Small intestine (tissue), 16 donors: Measurements from ENCODE around the gene SLIT1. TPM values are rescaled to one million over a fixed set of nuclear protein-coding genes. Genes with fewer than 3 reads are reported as not detected.

Experiments used
- DNase-seq, 2 donors: peaks; one replicate each; pipeline versions ENCODE4 v3.0.0 to v3.0.0-alpha.2; 2013
- FAIRE-seq: peaks from 2 replicates; lab custom pipeline; 2012; peaks lifted over from hg19 to GRCh38; lab: Jason Lieb, UNC
- H3K27ac ChIP-seq, 3 donors: one replicate each; pipeline ENCODE4 v1.5.1; 2013; ENCODE audit warnings: low read length in 2 of 3, mild to moderate bottlenecking in 2 of 3, control low read depth in 1 of 3, inconsistent platforms in 1 of 3, low read depth in 1 of 3, moderate library complexity in 1 of 3
- H3K27me3 ChIP-seq, 3 donors: one replicate each; pipeline ENCODE4 v1.6.1; 2013; ENCODE audit warnings: low read length in 3 of 3, inconsistent platforms in 1 of 3; ENCODE audit not compliant: control insufficient read depth in 3 of 3, insufficient read depth in 3 of 3
- H3K36me3 ChIP-seq, 3 donors: one replicate each; pipeline ENCODE4 v1.6.1; 2013; ENCODE audit warnings: low read length in 3 of 3, inconsistent platforms in 1 of 3, low read depth in 1 of 3, mild to moderate bottlenecking in 1 of 3, moderate library complexity in 1 of 3; ENCODE audit not compliant: control insufficient read depth in 3 of 3, insufficient read depth in 2 of 3
- H3K4me1 ChIP-seq, 3 donors: one replicate each; pipeline ENCODE4 v1.6.1; 2013; ENCODE audit warnings: low read length in 2 of 3, inconsistent platforms in 1 of 3, low read depth in 1 of 3, mild to moderate bottlenecking in 1 of 3, moderate library complexity in 1 of 3; ENCODE audit not compliant: control insufficient read depth in 3 of 3, insufficient read depth in 2 of 3
- H3K4me3 ChIP-seq, 3 donors: one replicate each; pipeline ENCODE4 v1.5.1; 2013; ENCODE audit warnings: low read length in 3 of 3, control low read depth in 1 of 3, inconsistent platforms in 1 of 3, low read depth in 1 of 3, mild to moderate bottlenecking in 1 of 3, moderate library complexity in 1 of 3
- H3K9me3 ChIP-seq, 2 donors: one replicate each; pipeline ENCODE4 v1.6.1; 2013; ENCODE audit warnings: low read depth in 1 of 2, low read length in 1 of 2; ENCODE audit not compliant: control insufficient read depth in 2 of 2, insufficient read depth in 1 of 2
- WGBS, 3 donors: extraction: QIAGEN DNeasy Blood & Tissue Kit; methylation state at CpG; one replicate each; pipeline ENCODE4 v1.1.7; 2013; 5-methylcytosine and 5-hydroxymethylcytosine counted together
- long read RNA-seq, 10 donors: transcript quantifications; one replicate each; lab custom pipeline, GENCODE V29; 2026
- polyA plus RNA-seq, 4 donors: library from polyadenylated mRNA; stranded (reverse) in 3 of 4; unstranded in 1 of 4; fragments of 200-250 nt in 3 of 4; fragments of 120-200 nt in 1 of 4; gene quantifications; one replicate each; pipeline versions ENCODE4 v1.2.1 to v1.2.3, GENCODE V29; 2013
- donor health status: healthy with polysubstance abuse.
- donor health status: control.
- donor health status: control.
- donor health status: Bipolar disorder and iron deficiency.
- donor health status: healthy.

Gene SLIT1
- under 1 TPM in 3 of 4 donors, not detected in 1; under 0.01 to 0.40 (median 0.12) TPM for polyA plus RNA-seq
- long read RNA-seq, donor 1: 0 reads
- long read RNA-seq, donor 2: 0 reads
- long read RNA-seq, donor 3: 0 reads
- long read RNA-seq, donor 4: 0 reads
- long read RNA-seq, donor 5: 0 reads
- long read RNA-seq, donor 6: 0 reads
- long read RNA-seq, donor 7: 0 reads
- long read RNA-seq, donor 8: 0 reads
- long read RNA-seq, donor 9: 0 reads
- long read RNA-seq, donor 10, full-length matches to known transcripts: 1 of 1 reads
- long read RNA-seq, donor 10, partial matches to known transcripts: 0 of 1 reads
- long read RNA-seq, donor 10, other reads (novel, unspliced or antisense): 0 of 1 reads

GRCh38 chr10:97185326-97186058 is at the start of gene SLIT1:
Gene SLIT1, minus strand, starts transcription at chr10:97185959. Its CDS starts 285 bp downstream, at chr10:97185674.
- no peak for FAIRE-seq
- DNase-seq: peak in 1 of 2 donors; percentile 39
- Histone ChIP-seq H3K36me3 (no peaks in the 10 kb centered on the region), H3K9me3 (no peaks in the 10 kb centered on the region), H3K27ac (no peak within 1 kb of the TSS), H3K4me3 (peak within 1 kb of the TSS in 1 of 3 donors; percentile 19), H3K4me1 (peaks cover 0 to 6% (median 0%) of the 10 kb centered on the region in 3 donors), H3K27me3 (peaks cover 8 to 48% (median 31%) of the 10 kb centered on the region in 3 donors)
- 1% methylated on average over 40 to 74 of the region's 74 CpGs for WGBS, 3 donors

DNA sequence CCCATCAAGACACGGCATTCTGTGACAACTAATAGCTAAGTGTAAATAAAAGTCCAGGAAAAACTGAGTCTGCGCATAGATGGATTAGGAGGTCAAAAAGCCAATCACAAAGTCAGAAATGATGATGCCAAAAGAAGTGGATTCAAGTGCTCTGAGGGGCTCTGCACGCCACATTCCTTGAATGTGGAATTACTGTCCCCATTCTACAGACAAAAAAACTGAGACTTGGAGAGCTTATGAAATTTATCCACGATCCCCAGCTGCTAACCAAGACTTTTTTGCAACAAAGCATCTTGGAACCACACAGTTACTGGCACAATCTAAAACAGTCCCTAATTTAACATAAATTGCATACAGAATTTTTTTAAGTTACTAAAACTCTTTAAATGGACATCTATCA is 49.6 kb upstream of the SLIT1 start:
- no peaks in the 10 kb centered on the region for H3K4me1 ChIP-seq

DNA sequence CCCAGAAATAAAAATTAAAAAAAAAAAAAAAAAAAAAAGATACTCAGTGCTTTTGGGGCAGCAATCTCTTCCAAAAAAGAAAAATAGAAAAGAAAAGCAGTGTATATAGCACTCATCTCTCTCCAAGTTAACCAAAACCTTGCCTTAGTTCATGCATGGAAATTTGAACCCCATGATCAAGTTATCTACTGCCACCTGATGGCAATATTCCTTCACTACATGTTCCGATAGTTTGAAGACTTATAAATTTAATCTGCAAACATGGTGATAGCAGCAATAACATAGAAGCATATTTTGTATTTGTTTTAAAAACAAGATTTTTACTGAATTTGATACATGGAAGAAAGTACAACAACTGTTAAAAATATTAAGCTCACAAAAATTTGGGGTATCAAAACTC is 48.6 kb upstream of the SLIT1 start:
- peak; percentile 41 for FAIRE-seq
- 23 to 48% (median 29%) methylated on average over 1 of the region's 1 CpG for WGBS, 3 donors
- Histone ChIP-seq H3K27ac (no peak overlapping the region), H3K27me3 (no peaks in the 10 kb centered on the region), H3K4me3 (no peak overlapping the region), H3K9me3 (no peaks in the 10 kb centered on the region), H3K36me3 (peaks cover 0 to 25% (median 0%) of the 10 kb centered on the region in 3 donors), H3K4me1 (no peaks in the 10 kb centered on the region)
- peak; percentile 41 to 54 for DNase-seq

More for the DNA sequence above, 49.6 kb upstream of the SLIT1 start:
- Histone ChIP-seq H3K9me3 (no peaks in the 10 kb centered on the region), H3K36me3 (peaks cover 0 to 28% (median 0%) of the 10 kb centered on the region in 3 donors), H3K4me3 (no peak overlapping the region), H3K27ac (no peak overlapping the region), H3K27me3 (no peaks in the 10 kb centered on the region)
- DNase-seq (no peak), FAIRE-seq (no peak)
- WGBS, 3 donors: 90 to 96% (median 92%) methylated on average over 4 of the region's 4 CpGs

DNA sequence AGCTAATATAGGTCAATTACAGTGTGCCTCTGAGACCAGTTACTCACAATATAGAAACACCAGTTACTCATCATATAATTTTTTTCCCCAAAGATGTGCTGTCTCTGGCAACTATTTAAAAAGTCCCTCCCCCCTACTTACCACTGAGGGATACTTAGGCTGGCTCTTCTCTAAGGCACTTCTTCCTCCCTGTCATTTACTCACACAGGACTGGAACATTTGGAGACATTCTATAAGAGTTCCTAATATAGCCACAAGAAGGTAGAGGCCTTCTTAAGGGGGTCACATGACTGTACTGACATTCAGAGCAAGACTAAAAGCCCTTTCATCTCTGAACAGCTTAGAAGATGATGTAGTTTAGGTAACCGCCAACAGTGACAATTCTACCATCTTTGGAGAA is 44.4 kb upstream of the SLIT1 start:
- DNase-seq: no peak
- H3K4me1 ChIP-seq: peaks cover 0 to 8% (median 5%) of the 10 kb centered on the region in 3 donors
- no peaks in the 10 kb centered on the region for H3K27me3 ChIP-seq
- no peaks in the 10 kb centered on the region for H3K9me3 ChIP-seq
- FAIRE-seq: no peak
- 92 to 100% (median 97%) methylated on average over 1 of the region's 1 CpG for WGBS, 3 donors
- H3K4me3 ChIP-seq: no peak overlapping the region
- H3K27ac ChIP-seq: no peak overlapping the region
- H3K36me3 ChIP-seq: peaks cover 0 to 21% (median 3%) of the 10 kb centered on the region in 3 donors

- H3K4me1 ChIP-seq: peaks cover 0 to 8% (median 5%) of the 10 kb centered on the region in 3 donors
- H3K27ac ChIP-seq: no peak overlapping the region
- WGBS, 3 donors: 90 to 100% (median 94%) methylated on average over 1 of the region's 1 CpG
- no peaks in the 10 kb centered on the region for H3K9me3 ChIP-seq
- H3K36me3 ChIP-seq: peaks cover 0 to 25% (median 3%) of the 10 kb centered on the region in 3 donors
- DNase-seq: no peak
- H3K27me3 ChIP-seq: no peaks in the 10 kb centered on the region
- H3K4me3 ChIP-seq: no peak overlapping the region
- no peak for FAIRE-seq
Measured at GRCh38 chr10:97229322-97230015, 43.7 kb upstream of the SLIT1 start.

- no peak overlapping the region for H3K27ac ChIP-seq
- FAIRE-seq (no peak), DNase-seq (no peak)
- WGBS, 3 donors: 96 to 100% (median 97%) methylated on average over 1 of the region's 1 CpG
- H3K4me3 ChIP-seq: no peak overlapping the region
- no peaks in the 10 kb centered on the region for H3K9me3 ChIP-seq
- H3K36me3 ChIP-seq: peaks cover 0 to 24% (median 3%) of the 10 kb centered on the region in 3 donors
- H3K27me3 ChIP-seq: no peaks in the 10 kb centered on the region
- H3K4me1 ChIP-seq: peaks cover 0 to 8% (median 5%) of the 10 kb centered on the region in 3 donors
Measured at GRCh38 chr10:97228775-97229157, 43.0 kb upstream of the SLIT1 start.

- 14 to 54% (median 40%) methylated on average over 3 of the region's 3 CpGs for WGBS, 3 donors
- Histone ChIP-seq H3K9me3 (no peaks in the 10 kb centered on the region), H3K4me1 (peaks cover 0 to 8% (median 5%) of the 10 kb centered on the region in 3 donors), H3K36me3 (peaks cover 2 to 19% (median 3%) of the 10 kb centered on the region in 3 donors), H3K27me3 (no peaks in the 10 kb centered on the region), H3K27ac (no peak overlapping the region), H3K4me3 (no peak overlapping the region)
- DNase-seq (peak in 1 of 2 donors; percentile 37), FAIRE-seq (no peak)
Measured at GRCh38 chr10:97228130-97228774, 42.5 kb upstream of the SLIT1 start.
